Neuronal stem cell (in vitro differentiated cells): Measurements from ENCODE around the gene STK39.

Experiments
- DNase-seq: peaks from one replicate; pipeline ENCODE4 v3.0.0-alpha.2; 2013; ENCODE audit warnings: low spot score
- H2AFZ ChIP-seq: one replicate; pipeline ENCODE4 v1.6.1; 2013; ENCODE audit warnings: mild to moderate bottlenecking, low read length, inconsistent platforms
- H2AK5ac ChIP-seq: 2 replicates; pipeline ENCODE4 v1.6.1; 2013; ENCODE audit warnings: low read depth, mild to moderate bottlenecking, inconsistent platforms, low read length, moderate library complexity, mixed read lengths
- H2BK120ac ChIP-seq: 2 replicates; pipeline ENCODE4 v1.6.1; 2013; ENCODE audit warnings: low read depth, mild to moderate bottlenecking, inconsistent platforms, low read length, moderate library complexity, mixed read lengths
- H2BK12ac ChIP-seq: one replicate; pipeline ENCODE4 v1.6.1; 2013; ENCODE audit warnings: low read length, inconsistent platforms
- H2BK15ac ChIP-seq: 2 replicates; pipeline ENCODE4 v1.6.1; 2013; ENCODE audit warnings: mild to moderate bottlenecking, low read length, inconsistent platforms, mixed read lengths
- H2BK5ac ChIP-seq: one replicate; pipeline ENCODE4 v1.6.1; 2013; ENCODE audit warnings: inconsistent platforms, mild to moderate bottlenecking, low read length, moderate library complexity
- H3K14ac ChIP-seq: one replicate; pipeline ENCODE4 v1.6.1; 2013; ENCODE audit warnings: low read length, inconsistent platforms
- H3K18ac ChIP-seq: 2 replicates; pipeline ENCODE4 v1.6.1; 2013; ENCODE audit warnings: low read length, inconsistent platforms
- H3K23ac ChIP-seq: 2 replicates; pipeline ENCODE4 v1.6.1; 2013; ENCODE audit warnings: low read depth, mild to moderate bottlenecking, mixed read lengths, low read length, inconsistent platforms; ENCODE audit not compliant: poor library complexity
- H3K27ac ChIP-seq: replicated peaks from 3 replicates; pipeline ENCODE4 v1.5.1; 2013; ENCODE audit warnings: low read length, inconsistent platforms
- H3K27me3 ChIP-seq, 3 experiments: 2 replicates each; pipeline ENCODE4 v1.6.1; 2013; ENCODE audit warnings: low read length in 3 of 3, mild to moderate bottlenecking in 2 of 3, inconsistent platforms in 1 of 3, low read depth in 1 of 3, mixed read lengths in 1 of 3, moderate library complexity in 1 of 3; ENCODE audit not compliant: control insufficient read depth in 3 of 3, insufficient read depth in 3 of 3
- H3K36me3 ChIP-seq, 2 donors: replicated peaks in 1 of 2; 2 replicates each; pipeline ENCODE4 v1.6.1; 2013; ENCODE audit warnings: low read length in 2 of 2; ENCODE audit not compliant: control insufficient read depth in 2 of 2, insufficient read depth in 2 of 2
- H3K4ac ChIP-seq: 2 replicates; pipeline ENCODE4 v1.6.1; 2013; ENCODE audit warnings: inconsistent platforms, mild to moderate bottlenecking, low read length, moderate library complexity
- H3K4me1 ChIP-seq, 2 donors: 1 replicate in 1 of 2; 2 replicates in 1 of 2; pipeline ENCODE4 v1.6.1; 2013; ENCODE audit warnings: low read length in 2 of 2, low read depth in 1 of 2; ENCODE audit not compliant: control insufficient read depth in 2 of 2, insufficient read depth in 1 of 2
- H3K4me2 ChIP-seq: one replicate; pipeline ENCODE4 v1.6.1; 2013; ENCODE audit warnings: mild to moderate bottlenecking, low read length, inconsistent platforms; ENCODE audit not compliant: insufficient read depth, poor library complexity, severe bottlenecking
- H3K4me3 ChIP-seq, 2 donors: 2 replicates each; pipeline ENCODE4 v1.5.1; 2013; ENCODE audit warnings: low read length in 2 of 2, mild to moderate bottlenecking in 2 of 2, inconsistent platforms in 1 of 2, moderate library complexity in 1 of 2
- H3K79me1 ChIP-seq: one replicate; pipeline ENCODE4 v1.6.1; 2013; ENCODE audit warnings: low read depth, mild to moderate bottlenecking, inconsistent platforms, low read length, moderate library complexity
- H3K9ac ChIP-seq: one replicate; pipeline ENCODE4 v1.6.1; 2013; ENCODE audit warnings: mild to moderate bottlenecking, low read depth, low read length, inconsistent platforms; ENCODE audit not compliant: poor library complexity
- H3K9me3 ChIP-seq, 2 donors: replicated peaks in 1 of 2; 2 replicates each; pipeline versions ENCODE3 to v1.6.1; 2013; ENCODE audit warnings: low read length in 2 of 2, mild to moderate bottlenecking in 2 of 2, inconsistent platforms in 1 of 2, low read depth in 1 of 2, mixed read lengths in 1 of 2, moderate library complexity in 1 of 2; ENCODE audit not compliant: control insufficient read depth in 2 of 2, insufficient read depth in 1 of 2
- H4K8ac ChIP-seq: one replicate; pipeline ENCODE4 v1.6.1; 2013; ENCODE audit warnings: low read depth, mild to moderate bottlenecking, inconsistent platforms, low read length, moderate library complexity
- H4K91ac ChIP-seq: one replicate; pipeline ENCODE4 v1.6.1; 2013; ENCODE audit warnings: low read length, low read depth, mild to moderate bottlenecking, inconsistent platforms; ENCODE audit not compliant: poor library complexity
- WGBS, 2 donors: extraction: QIAGEN DNeasy Blood & Tissue Kit; methylation state at CpG; one replicate each; pipeline ENCODE4 v1.1.7; 2013; ENCODE audit warnings: missing lambda C conversion rate in 2 of 2, mixed read lengths in 1 of 2; ENCODE audit not compliant: insufficient read length in 2 of 2, insufficient replicate concordance in 1 of 2; ENCODE audit errors: extremely low coverage in 2 of 2; 5-methylcytosine and 5-hydroxymethylcytosine counted together

STK39 gene

DNA sequence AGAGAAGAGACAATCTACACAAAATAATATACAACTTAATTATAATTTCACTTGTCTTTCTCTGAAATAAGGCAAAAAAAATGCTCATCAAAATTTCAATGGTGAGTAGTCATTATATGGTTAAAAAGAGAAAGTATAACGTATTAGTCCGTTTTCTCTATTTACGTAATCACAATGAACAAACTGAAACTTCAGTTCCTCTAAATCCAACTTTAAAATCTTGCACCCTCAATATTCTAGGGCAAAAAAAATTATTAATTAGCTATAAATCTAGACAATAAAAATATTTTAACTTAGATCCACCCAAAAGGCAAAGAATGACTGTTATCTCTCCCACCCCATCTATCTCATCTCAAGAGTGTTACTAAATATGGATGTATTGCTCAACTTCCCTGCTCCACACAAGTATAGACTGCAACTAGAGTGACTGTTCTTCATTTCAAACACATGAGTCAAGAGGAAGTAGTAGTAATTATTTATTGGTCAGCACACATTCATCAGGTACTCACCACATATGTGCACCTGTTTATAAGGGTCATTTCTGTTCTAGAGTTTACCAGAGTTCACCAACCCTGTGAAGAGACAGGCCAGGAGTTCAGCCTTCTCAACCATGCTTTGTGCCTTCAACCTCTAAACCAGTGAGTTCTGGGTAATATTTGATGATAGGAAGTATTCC lies 36.4 kb downstream of the STK39 start:
- Histone ChIP-seq H3K18ac (no peak overlapping the region), H3K27me3 (no peaks in the 10 kb centered on the region), H2AFZ (no peak overlapping the region), H3K9me3 (peaks cover 0 to 8% of the 10 kb centered on the region in 2 donors), H2BK15ac (no peak overlapping the region), H3K4me3 (no peak overlapping the region), H3K36me3 (peaks cover 0 to 4% of the 10 kb centered on the region in 2 donors), H3K9ac (no peak overlapping the region), H3K4ac (no peak overlapping the region), H2AK5ac (no peak overlapping the region), H3K14ac (no peak overlapping the region), H2BK12ac (no peak overlapping the region), H3K4me2 (no peak overlapping the region), H3K4me1 (no peaks in the 10 kb centered on the region), H2BK5ac (no peak overlapping the region), H3K79me1 (no peaks in the 10 kb centered on the region), H4K91ac (no peak overlapping the region), H3K27ac (no peak overlapping the region), H3K23ac (no peak overlapping the region), H4K8ac (no peak overlapping the region), H2BK120ac (no peak overlapping the region)
- no peak for DNase-seq
- no CpG with 5 or more reads among the region's 3 CpGs for WGBS, 2 donors

DNA sequence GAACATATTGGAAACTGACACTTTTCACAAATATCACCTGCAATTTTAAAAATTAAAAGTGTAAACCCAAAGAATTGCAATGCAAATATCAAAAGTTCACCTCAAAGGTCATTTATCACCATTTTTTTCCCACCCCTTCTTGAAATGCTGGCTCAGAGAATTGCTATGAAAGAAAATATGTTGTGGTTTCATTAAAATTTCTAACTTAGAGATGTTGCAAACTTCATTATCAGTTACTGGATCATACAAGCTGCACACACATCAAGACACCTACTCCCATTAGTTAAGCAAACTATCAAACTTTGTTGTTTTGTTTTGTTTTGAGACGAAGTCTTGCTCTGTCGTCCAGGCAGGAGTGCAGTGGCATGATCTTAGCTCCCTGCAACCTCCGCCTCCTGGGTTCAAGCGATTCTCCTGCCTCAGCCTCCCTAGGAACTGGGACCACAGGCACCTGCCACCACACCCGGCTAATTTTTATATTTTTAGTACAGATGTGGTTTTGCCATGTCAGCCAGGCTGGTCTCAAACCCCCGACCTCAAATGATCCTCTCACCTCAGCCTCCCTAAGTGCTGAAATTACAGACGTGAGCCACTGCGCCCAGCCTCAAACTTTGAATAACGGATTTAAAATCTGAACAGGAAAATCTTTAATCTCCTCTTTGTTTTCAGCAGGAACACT lies 37.0 kb downstream of the STK39 start:
- H2BK15ac ChIP-seq, result no peak overlapping the region
- H4K91ac ChIP-seq, result no peak overlapping the region
- H2AFZ ChIP-seq, result no peak overlapping the region
- no peak overlapping the region for H4K8ac ChIP-seq
- no peak overlapping the region for H3K18ac ChIP-seq
- no peak overlapping the region for H2BK120ac ChIP-seq
- DNase-seq, result no peak
- H3K9ac ChIP-seq, result no peak overlapping the region
- no peak overlapping the region for H2BK12ac ChIP-seq
- H3K4me2 ChIP-seq, result no peak overlapping the region
- no CpG with 5 or more reads among the region's 9 CpGs for WGBS, 2 donors
- no peak overlapping the region for H3K4ac ChIP-seq
- H2BK5ac ChIP-seq, result no peak overlapping the region
- H3K4me3 ChIP-seq, result no peak overlapping the region
- peaks cover 0 to 4% of the 10 kb centered on the region in 2 donors for H3K36me3 ChIP-seq
- H3K23ac ChIP-seq, result no peak overlapping the region
- peaks cover 0 to 11% of the 10 kb centered on the region in 2 donors for H3K9me3 ChIP-seq
- H3K79me1 ChIP-seq, result no peaks in the 10 kb centered on the region
- no peak overlapping the region for H2AK5ac ChIP-seq
- no peak overlapping the region for H3K27ac ChIP-seq
- no peaks in the 10 kb centered on the region for H3K27me3 ChIP-seq
- H3K14ac ChIP-seq, result no peak overlapping the region
- no peaks in the 10 kb centered on the region for H3K4me1 ChIP-seq

DNA sequence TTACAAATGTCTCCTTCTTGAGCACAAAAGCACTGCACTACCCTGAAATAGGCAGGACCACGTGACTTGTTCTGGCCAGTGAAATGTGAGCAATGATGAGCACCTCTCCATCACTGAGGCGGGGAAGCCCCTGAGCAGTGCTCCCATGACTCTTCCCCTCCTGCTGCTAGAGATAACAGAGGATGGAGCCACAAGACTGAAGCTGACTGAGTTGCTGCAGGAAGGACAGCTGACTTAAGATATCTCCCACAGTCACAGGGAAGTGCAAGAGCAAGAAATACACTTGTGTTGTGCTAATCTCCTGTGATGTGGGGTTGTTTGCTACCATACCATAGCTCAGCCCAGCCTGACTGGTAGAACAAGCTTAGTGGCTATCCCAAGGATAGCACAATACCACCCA lies 38.7 kb downstream of the STK39 start:
- Histone ChIP-seq H3K9me3 (peaks cover 2 to 22% of the 10 kb centered on the region in 2 donors), H2BK15ac (no peak overlapping the region), H3K18ac (no peak overlapping the region), H2AK5ac (no peak overlapping the region), H3K4me1 (peaks cover 0 to 3% of the 10 kb centered on the region in 2 donors), H3K4ac (no peak overlapping the region), H3K27me3 (no peaks in the 10 kb centered on the region), H3K4me3 (no peak overlapping the region), H2BK12ac (no peak overlapping the region), H3K79me1 (no peaks in the 10 kb centered on the region), H3K36me3 (no peaks in the 10 kb centered on the region), H2AFZ (no peak overlapping the region), H3K23ac (no peak overlapping the region), H3K4me2 (no peak overlapping the region), H4K91ac (no peak overlapping the region), H2BK120ac (no peak overlapping the region), H2BK5ac (no peak overlapping the region), H3K27ac (no peak overlapping the region), H4K8ac (no peak overlapping the region), H3K9ac (no peak overlapping the region), H3K14ac (no peak overlapping the region)
- no peak for DNase-seq
- WGBS, 2 donors, result no CpG with 5 or more reads among the region's 2 CpGs

- H3K79me1 ChIP-seq, result no peaks in the 10 kb centered on the region
- no peak overlapping the region for H3K4me2 ChIP-seq
- no peak overlapping the region for H3K4me3 ChIP-seq
- H2AFZ ChIP-seq, result no peak overlapping the region
- H3K4ac ChIP-seq, result no peak overlapping the region
- H3K27ac ChIP-seq, result no peak overlapping the region
- peaks cover 0 to under 1% of the 10 kb centered on the region in 2 donors for H3K36me3 ChIP-seq
- no peaks in the 10 kb centered on the region for H3K27me3 ChIP-seq
- no peak overlapping the region for H4K8ac ChIP-seq
- no peak overlapping the region for H3K9ac ChIP-seq
- H2AK5ac ChIP-seq, result no peak overlapping the region
- H3K14ac ChIP-seq, result no peak overlapping the region
- H2BK120ac ChIP-seq, result no peak overlapping the region
- H3K18ac ChIP-seq, result no peak overlapping the region
- DNase-seq, result no peak
- H2BK5ac ChIP-seq, result no peak overlapping the region
- H2BK12ac ChIP-seq, result no peak overlapping the region
- peaks cover 2 to 25% of the 10 kb centered on the region in 2 donors for H3K9me3 ChIP-seq
- H4K91ac ChIP-seq, result no peak overlapping the region
- H3K4me1 ChIP-seq, result peaks cover 0 to 3% of the 10 kb centered on the region in 2 donors
- no peak overlapping the region for H2BK15ac ChIP-seq
- no CpG with 5 or more reads among the region's 3 CpGs for WGBS, 2 donors
- no peak overlapping the region for H3K23ac ChIP-seq
Observed at GRCh38 chr2:168207851-168208250, 39.5 kb downstream of the STK39 start.
